IMR-90 (cell line): Measurements from ENCODE around the gene ZNF608. TPM values are rescaled to one million over a fixed set of nuclear protein-coding genes. Genes with fewer than 3 reads are reported as not detected.

ENCODE experiments used
- ATAC-seq: fragments of 200-7000 bp; cut with Tn5 transposase; 2 replicates; pipeline ENCODE4 v1.9.1; 2020; ENCODE audit warnings: low read depth, mild to moderate bottlenecking, moderate library complexity
- BruUV-seq: library from RNA; stranded (reverse); fragments of 400-500 nt; replicated peaks from 2 replicates; lab custom pipeline; 2021; lab: Mats Ljungman, UMichigan
- CTCF ChIA-PET: fragments of 300-600 bp; formaldehyde crosslinking; extraction: SDS; loops from one replicate; lab custom pipeline; 2021; ENCODE audit warnings: antibody characterized with exemption; lab: Yijun Ruan, JAX
- POLR2A ChIA-PET: fragments of 300-600 bp; sonication (Branson Sonifier 250); formaldehyde crosslinking; loops from one replicate; lab custom pipeline; 2022; ENCODE audit warnings: antibody characterized with exemption; ENCODE audit not compliant: unreplicated experiment; lab: Charles Lee
- DNase-seq: peaks from one replicate; pipeline ENCODE4 v3.0.0; 2013
- H2AFZ ChIP-seq: replicated peaks from 2 replicates; pipeline ENCODE3; 2013; ENCODE audit warnings: low read length, mild to moderate bottlenecking; ENCODE audit not compliant: poor library complexity
- H2AK5ac ChIP-seq: 2 replicates; pipeline ENCODE4 v1.6.1; 2013; ENCODE audit warnings: low read depth, low read length, inconsistent platforms
- H2AK9ac ChIP-seq: replicated peaks from 2 replicates; pipeline ENCODE3; 2013; ENCODE audit warnings: mild to moderate bottlenecking, low read depth, low read length, moderate library complexity; ENCODE audit not compliant: poor library complexity
- H2BK120ac ChIP-seq: 2 replicates; pipeline ENCODE4 v1.6.1; 2013; ENCODE audit warnings: low read depth, low read length, inconsistent platforms
- H2BK15ac ChIP-seq: 3 replicates; pipeline ENCODE4 v1.6.1; 2013; ENCODE audit warnings: low read depth, low read length, inconsistent platforms
- H2BK20ac ChIP-seq: 2 replicates; pipeline ENCODE4 v1.6.1; 2013; ENCODE audit warnings: low read depth, mild to moderate bottlenecking, inconsistent platforms, low read length, moderate library complexity
- H2BK5ac ChIP-seq: 2 replicates; pipeline ENCODE4 v1.6.1; 2013; ENCODE audit warnings: mild to moderate bottlenecking, low read depth, low read length, inconsistent platforms; ENCODE audit not compliant: poor library complexity, severe bottlenecking
- H3K14ac ChIP-seq: replicated peaks from 2 replicates; pipeline ENCODE4 v1.6.1; 2013; ENCODE audit warnings: low read depth, low read length, inconsistent platforms
- H3K18ac ChIP-seq: 2 replicates; pipeline ENCODE4 v1.6.1; 2013; ENCODE audit warnings: low read depth, low read length, control low read depth
- H3K23ac ChIP-seq: 2 replicates; pipeline ENCODE4 v1.6.1; 2013; ENCODE audit warnings: low read depth, low read length, inconsistent platforms
- H3K27ac ChIP-seq: 2 replicates; pipeline ENCODE4 v1.5.1; 2013; ENCODE audit warnings: mild to moderate bottlenecking, control low read depth, low read length; ENCODE audit not compliant: insufficient read depth
- H3K27me3 ChIP-seq: 2 replicates; pipeline ENCODE4 v1.6.1; 2013; ENCODE audit warnings: low read length; ENCODE audit not compliant: control insufficient read depth, insufficient read depth
- H3K36me3 ChIP-seq: 2 replicates; pipeline ENCODE4 v1.6.1; 2013; ENCODE audit warnings: low read length, mixed read lengths; ENCODE audit not compliant: control insufficient read depth, insufficient read depth
- H3K4ac ChIP-seq: 2 replicates; pipeline ENCODE4 v1.6.1; 2013; ENCODE audit warnings: low read depth, low read length, inconsistent platforms
- H3K4me1 ChIP-seq: 2 replicates; pipeline ENCODE4 v1.6.1; 2013; ENCODE audit warnings: low read length, mixed read lengths; ENCODE audit not compliant: control insufficient read depth, insufficient read depth
- H3K4me2 ChIP-seq: 2 replicates; pipeline ENCODE4 v1.6.1; 2013; ENCODE audit warnings: low read depth, mild to moderate bottlenecking, control low read depth, low read length, moderate library complexity
- H3K4me3 ChIP-seq: 2 replicates; pipeline ENCODE4 v1.5.1; 2013; ENCODE audit warnings: low read depth, mild to moderate bottlenecking, control low read depth, low read length, moderate library complexity; ENCODE audit not compliant: insufficient read depth
- H3K56ac ChIP-seq: 2 replicates; pipeline ENCODE4 v1.6.1; 2013; ENCODE audit warnings: low read length, inconsistent platforms; ENCODE audit not compliant: insufficient read depth; ENCODE audit errors: extremely low read depth
- H3K79me1 ChIP-seq, 2 experiments: 2 replicates each; pipeline ENCODE4 v1.6.1; 2013; ENCODE audit warnings: low read length in 2 of 2, inconsistent platforms in 1 of 2, low read depth in 1 of 2
- H3K9ac ChIP-seq: 2 replicates; pipeline ENCODE4 v1.6.1; 2013; ENCODE audit warnings: low read depth, low read length, control low read depth
- H3K9me1 ChIP-seq: 2 replicates; pipeline ENCODE4 v1.6.1; 2013; ENCODE audit warnings: low read length, inconsistent platforms; ENCODE audit not compliant: insufficient read depth
- H3K9me3 ChIP-seq: 2 replicates; pipeline ENCODE4 v1.6.1; 2013; ENCODE audit warnings: low read length; ENCODE audit not compliant: control insufficient read depth, insufficient read depth
- H4K20me1 ChIP-seq: 2 replicates; pipeline ENCODE4 v1.6.1; 2013; ENCODE audit warnings: low read length, inconsistent platforms; ENCODE audit not compliant: insufficient read depth
- H4K5ac ChIP-seq: 2 replicates; pipeline ENCODE4 v1.6.1; 2013; ENCODE audit warnings: mild to moderate bottlenecking, low read depth, low read length, control low read depth
- H4K8ac ChIP-seq, 2 experiments: 2 replicates each; pipeline ENCODE4 v1.6.1; 2013; ENCODE audit warnings: low read depth in 2 of 2, low read length in 2 of 2, control low read depth in 1 of 2, inconsistent platforms in 1 of 2
- H4K91ac ChIP-seq: 2 replicates; pipeline ENCODE4 v1.6.1; 2013; ENCODE audit warnings: low read depth, low read length, inconsistent platforms; ENCODE audit not compliant: insufficient read depth
- BHLHE40 ChIP-seq: fragments of 150-350 bp; IDR thresholded peaks from 2 replicates; pipeline ENCODE4 v1.6.1; 2016; ENCODE audit warnings: mild to moderate bottlenecking, low read depth, low read length
- ELK1 ChIP-seq: fragments of 150-350 bp; IDR thresholded peaks from 2 replicates; pipeline ENCODE4 v1.6.1; 2016; ENCODE audit warnings: low read depth, mild to moderate bottlenecking, low read length, moderate library complexity, borderline replicate concordance
- NFE2L2 ChIP-seq: fragments of 150-350 bp; IDR thresholded peaks from 2 replicates; pipeline ENCODE4 v1.6.1; 2016; ENCODE audit warnings: low read depth, mild to moderate bottlenecking, low read length
- USF2 ChIP-seq: fragments of 150-350 bp; IDR thresholded peaks from 2 replicates; pipeline ENCODE4 v1.6.1; 2017; ENCODE audit warnings: mild to moderate bottlenecking, antibody characterized with exemption, low read length, low read depth
- WGBS, 2 experiments: methylation state at CpG; one replicate each; pipeline versions ENCODE4 v1.1.5 to v1.1.7; 2013; ENCODE audit warnings: missing lambda C conversion rate in 2 of 2; ENCODE audit not compliant: insufficient read length in 1 of 2; ENCODE audit errors: extremely low coverage in 2 of 2; 5-methylcytosine and 5-hydroxymethylcytosine counted together
- dilution Hi-C: fragments of 300-500 bp; cut with HindIII; formaldehyde crosslinking; loops from one replicate; pipeline ENCODE4 v1.14.3; 2018; ENCODE audit warnings: low sequenced_read_pairs; ENCODE audit not compliant: unreplicated experiment
- in situ Hi-C: fragments of 300-500 bp; cut with MboI; formaldehyde crosslinking; loops from 3 replicates; pipeline ENCODE4 v1.14.3; 2019; ENCODE audit warnings: low sequenced_read_pairs, inconsistent platforms, mixed read lengths
- intact Hi-C: fragments of 100-400 bp; cut with micrococcal nuclease; formaldehyde crosslinking; loops from 2 replicates; pipeline ENCODE4 v1.10.0; 2022
- polyA plus RNA-seq, 3 experiments: library from polyadenylated mRNA; depleted of rRNA; stranded (reverse); fragments of >200 nt; gene quantifications; 2 replicates each; pipeline ENCODE4 v1.2.3, GENCODE V29; 2012; ENCODE audit warnings: low replicate concordance in 1 of 3
- total RNA-seq: library from RNA; depleted of rRNA; stranded (reverse); fragments of >200 nt; gene quantifications from 2 replicates; pipeline ENCODE4 v1.2.3, GENCODE V29; 2012

Gene ZNF608
- total and polyA plus RNA-seq, 2 of the 4 experiments (the other 2 are of a cell fraction): 9.8 to 15.1 TPM

- dilution Hi-C loops: no loop called here
Measured at GRCh38 chr5:124728331-124728967, 18.0 kb downstream of the ZNF608 start.

More at GRCh38 chr5:124728331-124728967, 18.0 kb downstream of the ZNF608 start:
- H3K18ac ChIP-seq: no peak overlapping the region
- H3K36me3 ChIP-seq: peaks cover 3% of the 10 kb centered on the region; the same call in 1 of the 2 replicates
- H3K14ac ChIP-seq: no peak overlapping the region
- no peak overlapping the region for H3K27ac ChIP-seq
- no peak overlapping the region for H3K4ac ChIP-seq
- no peak overlapping the region for H4K8ac ChIP-seq
- no peak overlapping the region for H2AFZ ChIP-seq
- H2BK15ac ChIP-seq: no peak overlapping the region
- H3K4me3 ChIP-seq: no peak overlapping the region
- POLR2A ChIA-PET: no interaction called here
- ATAC-seq (no peak), DNase-seq (no peak)
- H2BK20ac ChIP-seq: no peak overlapping the region
- peaks cover 24 to 44% of the 10 kb centered on the region in 2 experiments for H3K79me1 ChIP-seq
- no peaks in the 10 kb centered on the region; the same call in 1 of the 2 replicates for H3K27me3 ChIP-seq
- H4K20me1 ChIP-seq: peaks cover 12% of the 10 kb centered on the region; the same call in 1 of the 2 replicates
- in situ Hi-C loops (no loop called here), intact Hi-C loops (no loop called here)
- H3K9ac ChIP-seq: no peak overlapping the region
- no peak overlapping the region for H4K5ac ChIP-seq
- no peak overlapping the region for H2BK5ac ChIP-seq
- no peak overlapping the region for H4K91ac ChIP-seq
- H2AK5ac ChIP-seq: no peak overlapping the region
- no peak overlapping the region for H3K23ac ChIP-seq
- CTCF ChIA-PET: no interaction called here
- WGBS, 2 experiments: 93% methylated on average over 2 of the region's 5 CpGs; no CpG with 5 or more reads in 1 of the 2 experiments
- H3K4me1 ChIP-seq: peaks cover 6% of the 10 kb centered on the region; the same call in 1 of the 2 replicates
- no peak overlapping the region for H3K4me2 ChIP-seq
- H3K9me1 ChIP-seq: peaks cover 4% of the 10 kb centered on the region; the same call in 1 of the 2 replicates
- BruUV-seq: no TSS peak
- no peak overlapping the region for H3K56ac ChIP-seq
- TF ChIP-seq ELK1 (no peak), USF2 (no peak), NFE2L2 (no peak), BHLHE40 (no peak)
- H2AK9ac ChIP-seq: no peak overlapping the region
- H2BK120ac ChIP-seq: no peak overlapping the region
- H3K9me3 ChIP-seq: no peaks in the 10 kb centered on the region
